Measurements from ENCODE around the gene ORC3. TPM values are rescaled to one million over a fixed set of nuclear protein-coding genes. Genes with fewer than 3 reads are reported as not detected.

The ORC3 gene
- total RNA-seq, 1 experiment from 2014 or later, result 32.7 TPM

DNA sequence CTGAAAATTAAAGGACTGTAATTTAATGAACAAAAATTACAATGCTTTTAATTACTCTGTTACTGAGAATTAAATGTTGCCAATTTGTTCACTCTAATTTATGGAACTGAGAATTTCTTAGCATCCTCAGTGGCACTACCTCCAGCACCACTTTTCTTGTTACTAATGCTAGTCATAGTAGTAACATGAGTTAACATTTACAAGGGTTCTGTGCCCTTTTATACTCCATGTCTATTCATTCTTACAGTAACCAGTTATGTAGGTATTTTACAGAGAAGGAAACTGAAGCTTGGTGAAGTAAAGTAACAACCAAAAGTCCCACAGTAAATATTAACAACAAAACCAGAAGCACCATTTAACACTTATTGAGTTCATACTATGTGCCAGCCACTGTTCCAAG, 34.4 kb upstream of the ORC3 start:
- no peak for TF ChIP-seq CTCF (IDR thresholded peaks at IDR 0.05; ENCODE audit: unreplicated experiment)
- H3K27me3 Mint-ChIP-seq (ENCODE audit: unreplicated experiment), result no peaks in the 10 kb centered on the region
- no peak overlapping the region for H3K4me3 Mint-ChIP-seq (ENCODE audit: low read depth, unreplicated experiment)
- CTCF ChIA-PET, result no interaction called here
- peaks cover 6% of the 10 kb centered on the region for H3K36me3 Mint-ChIP-seq (ENCODE audit: insufficient read depth, unreplicated experiment)
- H3K9me3 Mint-ChIP-seq (ENCODE audit: low read depth, unreplicated experiment), result no peaks in the 10 kb centered on the region
- no TSS peak for BruUV-seq (replicated peaks)
- no peak for DNase-seq
- intact Hi-C loops (cut with micrococcal nuclease; ENCODE audit: unreplicated experiment), result no loop called here
- no peaks in the 10 kb centered on the region for H3K4me1 Mint-ChIP-seq (ENCODE audit: low read depth, unreplicated experiment)
- no peak overlapping the region for H3K27ac Mint-ChIP-seq (ENCODE audit: unreplicated experiment)

GRCh38 chr6:87558446-87558845, 31.5 kb upstream of the ORC3 start:
- no peak for DNase-seq
- H3K4me3 Mint-ChIP-seq (ENCODE audit: low read depth, unreplicated experiment), result no peak overlapping the region
- no peaks in the 10 kb centered on the region for H3K4me1 Mint-ChIP-seq (ENCODE audit: low read depth, unreplicated experiment)
- CTCF ChIA-PET, result no interaction called here
- intact Hi-C loops (cut with micrococcal nuclease; ENCODE audit: unreplicated experiment), result no loop called here
- no peak overlapping the region for H3K27ac Mint-ChIP-seq (ENCODE audit: unreplicated experiment)
- H3K27me3 Mint-ChIP-seq (ENCODE audit: unreplicated experiment), result no peaks in the 10 kb centered on the region
- TF ChIP-seq CTCF (IDR thresholded peaks at IDR 0.05; ENCODE audit: unreplicated experiment), result no peak
- H3K9me3 Mint-ChIP-seq (ENCODE audit: low read depth, unreplicated experiment), result no peaks in the 10 kb centered on the region
- peaks cover 6% of the 10 kb centered on the region for H3K36me3 Mint-ChIP-seq (ENCODE audit: insufficient read depth, unreplicated experiment)
- BruUV-seq (replicated peaks), result no TSS peak

DNA sequence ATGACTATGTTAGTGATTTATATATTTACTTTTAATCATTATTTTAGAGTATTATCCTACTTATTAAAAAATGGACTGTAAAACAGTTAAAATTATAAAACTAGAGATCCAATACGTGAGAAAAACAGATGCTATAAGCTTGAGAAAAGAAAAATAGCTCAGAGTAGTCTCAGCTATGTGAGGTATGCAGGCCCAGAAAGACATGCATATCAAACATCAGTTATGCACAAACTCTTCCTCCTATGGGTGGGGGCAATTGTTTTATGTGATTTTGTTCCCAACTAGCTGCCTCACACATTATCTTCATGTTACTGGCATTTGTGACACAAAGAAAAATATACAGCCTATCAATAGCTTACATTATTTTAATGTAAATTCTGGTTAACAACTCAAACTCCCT, 28.9 kb upstream of the ORC3 start:
- no peak for DNase-seq
- TF ChIP-seq CTCF (IDR thresholded peaks at IDR 0.05; ENCODE audit: unreplicated experiment), result no peak
- intact Hi-C loops (cut with micrococcal nuclease; ENCODE audit: unreplicated experiment), result no loop called here
- H3K36me3 Mint-ChIP-seq (ENCODE audit: insufficient read depth, unreplicated experiment), result no peaks in the 10 kb centered on the region
- CTCF ChIA-PET, result no interaction called here
- no peaks in the 10 kb centered on the region for H3K9me3 Mint-ChIP-seq (ENCODE audit: low read depth, unreplicated experiment)
- BruUV-seq (replicated peaks), result no TSS peak
- no peaks in the 10 kb centered on the region for H3K27me3 Mint-ChIP-seq (ENCODE audit: unreplicated experiment)
- no peaks in the 10 kb centered on the region for H3K4me1 Mint-ChIP-seq (ENCODE audit: low read depth, unreplicated experiment)
- no peak overlapping the region for H3K4me3 Mint-ChIP-seq (ENCODE audit: low read depth, unreplicated experiment)
- no peak overlapping the region for H3K27ac Mint-ChIP-seq (ENCODE audit: unreplicated experiment)

DNA sequence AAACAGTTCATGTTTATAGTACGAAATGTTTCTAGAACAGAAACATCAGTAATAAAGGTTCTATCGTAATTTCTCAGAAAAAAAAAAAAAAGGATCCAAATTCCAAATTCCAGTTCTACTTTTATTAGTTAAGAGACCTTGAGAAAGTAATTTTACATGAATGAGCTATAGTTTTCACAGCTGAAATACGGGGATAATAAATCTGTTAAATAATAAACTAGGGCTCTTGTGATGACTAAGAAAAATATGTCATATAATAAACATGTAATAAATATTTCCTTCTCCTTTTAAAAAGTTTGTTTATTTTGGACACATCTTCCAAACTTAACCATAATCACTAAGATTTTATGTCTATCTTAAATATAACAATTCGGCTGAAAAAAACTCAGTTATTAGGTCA, 17.9 kb upstream of the ORC3 start:
- no peaks in the 10 kb centered on the region for H3K36me3 Mint-ChIP-seq (ENCODE audit: insufficient read depth, unreplicated experiment)
- BruUV-seq (replicated peaks), result no TSS peak
- H3K9me3 Mint-ChIP-seq (ENCODE audit: low read depth, unreplicated experiment), result no peaks in the 10 kb centered on the region
- H3K27me3 Mint-ChIP-seq (ENCODE audit: unreplicated experiment), result no peaks in the 10 kb centered on the region
- CTCF ChIA-PET, result no interaction called here
- DNase-seq, result no peak
- peaks cover 24% of the 10 kb centered on the region for H3K4me1 Mint-ChIP-seq (ENCODE audit: low read depth, unreplicated experiment)
- intact Hi-C loops (cut with micrococcal nuclease; ENCODE audit: unreplicated experiment), result no loop called here
- no peak overlapping the region for H3K27ac Mint-ChIP-seq (ENCODE audit: unreplicated experiment)
- no peak for TF ChIP-seq CTCF (IDR thresholded peaks at IDR 0.05; ENCODE audit: unreplicated experiment)
- no peak overlapping the region for H3K4me3 Mint-ChIP-seq (ENCODE audit: low read depth, unreplicated experiment)

DNA sequence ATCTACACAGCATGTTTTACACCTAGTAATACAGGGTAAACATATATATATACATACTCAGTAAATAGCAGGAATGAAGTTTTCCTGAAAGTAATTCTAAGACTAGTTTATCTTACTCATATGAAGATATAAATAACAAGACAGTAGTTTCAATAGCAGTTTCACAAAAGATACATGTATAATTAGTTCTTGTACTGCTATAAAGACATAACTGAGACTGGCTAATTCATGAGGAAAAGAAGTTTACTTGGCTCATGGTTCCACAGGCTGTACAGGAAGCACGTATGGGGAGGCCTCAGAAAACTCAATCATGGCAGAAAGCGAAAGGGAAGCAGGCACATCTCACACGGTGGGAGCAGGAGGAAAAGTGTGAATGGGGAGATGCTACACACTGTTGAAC, 17.1 kb upstream of the ORC3 start:
- Mint-ChIP-seq H3K27me3 (ENCODE audit: unreplicated experiment) (no peaks in the 10 kb centered on the region), H3K36me3 (ENCODE audit: insufficient read depth, unreplicated experiment) (no peaks in the 10 kb centered on the region), H3K9me3 (ENCODE audit: low read depth, unreplicated experiment) (no peaks in the 10 kb centered on the region), H3K27ac (ENCODE audit: unreplicated experiment) (no peak overlapping the region), H3K4me1 (ENCODE audit: low read depth, unreplicated experiment) (peaks cover 24% of the 10 kb centered on the region), H3K4me3 (ENCODE audit: low read depth, unreplicated experiment) (no peak overlapping the region)
- no peak for TF ChIP-seq CTCF (IDR thresholded peaks at IDR 0.05; ENCODE audit: unreplicated experiment)
- CTCF ChIA-PET, result no interaction called here
- no peak for DNase-seq
- intact Hi-C loops (cut with micrococcal nuclease; ENCODE audit: unreplicated experiment), result no loop called here
- no TSS peak for BruUV-seq (replicated peaks)
